Measurements from ENCODE around the gene TAP1. TPM values are rescaled to one million over a fixed set of nuclear protein-coding genes. Genes with fewer than 3 reads are reported as not detected.
A peak's percentile ranks its signal among the peaks of the same experiment; 100 is the strongest.
"Not testable (repeated sequence)": the region's sequence is repeated elsewhere in the genome, so short reads cannot be mapped to it uniquely, and the experiment has no call there.

TAP1 gene
- total RNA-seq, 2 donors from 2014 or later, result 328 to 373 TPM

GRCh38 chr6:32829495-32829894, 24.0 kb downstream of the TAP1 start:
- ATAC-seq (replicated peaks in 1 of 2) (peak in 1 of 2 donors; percentile 17), DNase-seq (no peak)
- H3K4me1 Mint-ChIP-seq (ENCODE audit: low read depth), result peaks cover 60% of the 10 kb centered on the region
- H3K27ac Mint-ChIP-seq, result peak overlapping the region; percentile 61
- no peaks in the 10 kb centered on the region for H3K9me3 Mint-ChIP-seq
- H3K27me3 Mint-ChIP-seq (ENCODE audit: low read depth), result no peaks in the 10 kb centered on the region
- no peak overlapping the region for H3K4me3 Mint-ChIP-seq
- peaks cover 24 to 44% of the 10 kb centered on the region in 2 donors for H3K36me3 Mint-ChIP-seq (ENCODE audit: insufficient read depth in 2 of 2)

GRCh38 chr6:32827025-32827424, 26.5 kb downstream of the TAP1 start:
- H3K4me3 Mint-ChIP-seq, result no peak overlapping the region
- no peak for ATAC-seq (replicated peaks in 1 of 2)
- H3K27me3 Mint-ChIP-seq (ENCODE audit: low read depth), result no peaks in the 10 kb centered on the region
- peaks cover 14 to 28% of the 10 kb centered on the region in 2 donors for H3K36me3 Mint-ChIP-seq (ENCODE audit: insufficient read depth in 2 of 2)
- peak overlapping the region; percentile 48 for H3K27ac Mint-ChIP-seq
- no peaks in the 10 kb centered on the region for H3K9me3 Mint-ChIP-seq
- peaks cover 35% of the 10 kb centered on the region for H3K4me1 Mint-ChIP-seq (ENCODE audit: low read depth)
- DNase-seq, result no peak

GRCh38 chr6:32825966-32826365, 27.5 kb downstream of the TAP1 start:
- no peak overlapping the region for H3K4me3 Mint-ChIP-seq
- H3K9me3 Mint-ChIP-seq, result no peaks in the 10 kb centered on the region
- H3K36me3 Mint-ChIP-seq (ENCODE audit: insufficient read depth in 2 of 2), result peaks cover 9 to 23% of the 10 kb centered on the region in 2 donors
- H3K27me3 Mint-ChIP-seq (ENCODE audit: low read depth), result no peaks in the 10 kb centered on the region
- no peak overlapping the region for H3K27ac Mint-ChIP-seq
- no peak for DNase-seq
- ATAC-seq (replicated peaks in 1 of 2), result no peak
- peaks cover 26% of the 10 kb centered on the region for H3K4me1 Mint-ChIP-seq (ENCODE audit: low read depth)

- Mint-ChIP-seq H3K4me1 (ENCODE audit: low read depth) (peaks cover 12% of the 10 kb centered on the region), H3K27me3 (ENCODE audit: low read depth) (no peaks in the 10 kb centered on the region), H3K27ac (no peak overlapping the region), H3K9me3 (no peaks in the 10 kb centered on the region), H3K4me3 (no peak overlapping the region), H3K36me3 (ENCODE audit: insufficient read depth in 2 of 2) (peaks cover 0 to 3% of the 10 kb centered on the region in 2 donors)
- no peak for DNase-seq
- no peak for ATAC-seq (replicated peaks in 1 of 2)
These were observed 33.8 kb downstream of the TAP1 start for GRCh38 chr6:32819729-32820128.

GRCh38 chr6:32818867-32819266, 34.6 kb downstream of the TAP1 start:
- DNase-seq, result no peak
- Mint-ChIP-seq H3K4me3 (no peak overlapping the region), H3K36me3 (ENCODE audit: insufficient read depth in 2 of 2) (no peaks in the 10 kb centered on the region), H3K27me3 (ENCODE audit: low read depth) (no peaks in the 10 kb centered on the region), H3K4me1 (ENCODE audit: low read depth) (peaks cover 12% of the 10 kb centered on the region), H3K9me3 (no peaks in the 10 kb centered on the region), H3K27ac (no peak overlapping the region)
- ATAC-seq (replicated peaks in 1 of 2), result no peak

- Mint-ChIP-seq H3K4me3 (no peak within 1 kb of the TSS), H3K27ac (no peak within 1 kb of the TSS), H3K27me3 (ENCODE audit: low read depth) (no peaks in the 10 kb centered on the region), H3K36me3 (ENCODE audit: insufficient read depth in 2 of 2) (no peaks in the 10 kb centered on the region), H3K9me3 (no peaks in the 10 kb centered on the region), H3K4me1 (ENCODE audit: low read depth) (peaks cover 12% of the 10 kb centered on the region)
- DNase-seq (no peak), ATAC-seq (replicated peaks in 1 of 2) (peak; percentile 74 to 75)
These were observed 36.7 kb downstream of the TAP1 start, which contains the start of gene HLA-DOB for GRCh38 chr6:32816746-32817204. HLA-DOB (minus strand) TSS chr6:32817002; CDS start chr6:32816951, 51 bp downstream.

GRCh38 chr6:32815996-32816395, 37.5 kb downstream of the TAP1 start:
- DNase-seq (no peak), ATAC-seq (replicated peaks in 1 of 2) (no peak)
- H3K27ac Mint-ChIP-seq, result no peak overlapping the region
- no peak overlapping the region for H3K4me3 Mint-ChIP-seq
- H3K4me1 Mint-ChIP-seq (ENCODE audit: low read depth), result peaks cover 12% of the 10 kb centered on the region
- H3K9me3 Mint-ChIP-seq, result no peaks in the 10 kb centered on the region
- no peaks in the 10 kb centered on the region for H3K27me3 Mint-ChIP-seq (ENCODE audit: low read depth)
- H3K36me3 Mint-ChIP-seq (ENCODE audit: insufficient read depth in 2 of 2), result no peaks in the 10 kb centered on the region

GRCh38 chr6:32815115-32815514, 38.4 kb downstream of the TAP1 start:
- Mint-ChIP-seq H3K4me1 (ENCODE audit: low read depth) (peaks cover 5% of the 10 kb centered on the region), H3K27ac (no peak overlapping the region), H3K4me3 (no peak overlapping the region), H3K9me3 (no peaks in the 10 kb centered on the region), H3K27me3 (ENCODE audit: low read depth) (no peaks in the 10 kb centered on the region), H3K36me3 (ENCODE audit: insufficient read depth in 2 of 2) (no peaks in the 10 kb centered on the region)
- DNase-seq, result no peak
- ATAC-seq (replicated peaks in 1 of 2), result no peak

- H3K9me3 Mint-ChIP-seq, result no peaks in the 10 kb centered on the region
- no peak overlapping the region for H3K27ac Mint-ChIP-seq
- no peaks in the 10 kb centered on the region for H3K36me3 Mint-ChIP-seq (ENCODE audit: insufficient read depth in 2 of 2)
- ATAC-seq (replicated peaks in 1 of 2) (peak; percentile 62 to 66), DNase-seq (no peak)
- H3K4me1 Mint-ChIP-seq (ENCODE audit: low read depth), result no peaks in the 10 kb centered on the region
- no peak overlapping the region for H3K4me3 Mint-ChIP-seq
- no peaks in the 10 kb centered on the region for H3K27me3 Mint-ChIP-seq (ENCODE audit: low read depth)
These were observed 39.4 kb downstream of the TAP1 start for GRCh38 chr6:32814145-32814544.

GRCh38 chr6:32809171-32809570, 44.3 kb downstream of the TAP1 start:
- peaks cover 15% of the 10 kb centered on the region for H3K27me3 Mint-ChIP-seq (ENCODE audit: low read depth)
- no peak overlapping the region for H3K4me3 Mint-ChIP-seq
- H3K9me3 Mint-ChIP-seq, result no peaks in the 10 kb centered on the region
- no peaks in the 10 kb centered on the region for H3K4me1 Mint-ChIP-seq (ENCODE audit: low read depth)
- no peak for ATAC-seq (replicated peaks in 1 of 2)
- H3K36me3 Mint-ChIP-seq (ENCODE audit: insufficient read depth in 2 of 2), result no peaks in the 10 kb centered on the region
- H3K27ac Mint-ChIP-seq, result no peak overlapping the region
- no peak for DNase-seq

- H3K4me1 Mint-ChIP-seq (ENCODE audit: low read depth), result no peaks in the 10 kb centered on the region
- ATAC-seq (replicated peaks in 1 of 2) (peak in 1 of 2 donors; percentile 24), DNase-seq (no peak)
- H3K36me3 Mint-ChIP-seq (ENCODE audit: insufficient read depth in 2 of 2), result no peaks in the 10 kb centered on the region
- peaks cover 30% of the 10 kb centered on the region for H3K27me3 Mint-ChIP-seq (ENCODE audit: low read depth)
- H3K9me3 Mint-ChIP-seq, result no peaks in the 10 kb centered on the region
- no peak overlapping the region for H3K27ac Mint-ChIP-seq
- H3K4me3 Mint-ChIP-seq, result no peak overlapping the region
These were observed 46.4 kb downstream of the TAP1 start for GRCh38 chr6:32807020-32807580.

GRCh38 chr6:32805404-32805803, 48.1 kb downstream of the TAP1 start:
- H3K36me3 Mint-ChIP-seq (ENCODE audit: insufficient read depth in 2 of 2); H3K4me1 Mint-ChIP-seq (ENCODE audit: low read depth); H3K27ac Mint-ChIP-seq; ATAC-seq (replicated peaks in 1 of 2); DNase-seq; H3K4me3 Mint-ChIP-seq; H3K9me3 Mint-ChIP-seq: not testable (repeated sequence)
- peaks cover 44% of the 10 kb centered on the region for H3K27me3 Mint-ChIP-seq (ENCODE audit: low read depth)

- no peak for DNase-seq
- Mint-ChIP-seq H3K4me1 (ENCODE audit: low read depth) (no peaks in the 10 kb centered on the region), H3K27ac (no peak overlapping the region), H3K9me3 (no peaks in the 10 kb centered on the region), H3K27me3 (ENCODE audit: low read depth) (peaks cover 52% of the 10 kb centered on the region), H3K4me3 (no peak overlapping the region), H3K36me3 (ENCODE audit: insufficient read depth in 2 of 2) (peaks cover 0 to 1% of the 10 kb centered on the region in 2 donors)
- no peak for ATAC-seq (replicated peaks in 1 of 2)
These were observed 50.1 kb downstream of the TAP1 start for GRCh38 chr6:32803416-32803815.

- ATAC-seq (replicated peaks in 1 of 2), result no peak
- H3K4me1 Mint-ChIP-seq (ENCODE audit: low read depth), result peaks cover 15% of the 10 kb centered on the region
- H3K36me3 Mint-ChIP-seq (ENCODE audit: insufficient read depth in 2 of 2), result peaks cover 0 to 1% of the 10 kb centered on the region in 2 donors
- H3K4me3 Mint-ChIP-seq, result no peak overlapping the region
- H3K27ac Mint-ChIP-seq, result no peak overlapping the region
- DNase-seq, result no peak
- peaks cover 65% of the 10 kb centered on the region for H3K27me3 Mint-ChIP-seq (ENCODE audit: low read depth)
- no peaks in the 10 kb centered on the region for H3K9me3 Mint-ChIP-seq
These were observed 53.8 kb downstream of the TAP1 start for GRCh38 chr6:32799740-32800139.

Measured in activated T-cell treated with anti-CD3 and anti-CD28 coated beads, Interleukin-2, amount 50 U/mL, for 72 hours (primary cell).